Neural cell (in vitro differentiated cells): ENCODE measurements around the gene THAP12.

Experiments used
- EP300 ChIP-seq: fragments of 450-650 bp; conservative IDR thresholded peaks from 2 replicates; pipeline ENCODE4 v1.6.1; 2014; ENCODE audit warnings: antibody characterized with exemption, mild to moderate bottlenecking, moderate library complexity; ENCODE audit not compliant: poor library complexity, severe bottlenecking
- EZH2 ChIP-seq: fragments of 200-600, 300-800 bp; shearing (Covaris generic), sonication (generic); IDR thresholded peaks from 2 replicates; pipeline ENCODE4 v1.6.1; 2014; ENCODE audit warnings: antibody characterized with exemption, low read length, borderline replicate concordance, mild to moderate bottlenecking; ENCODE audit not compliant: insufficient read depth, poor library complexity, severe bottlenecking
- MXI1 ChIP-seq: fragments of 450-650 bp; conservative IDR thresholded peaks from 2 replicates; pipeline ENCODE4 v1.6.1; 2014; ENCODE audit warnings: antibody characterized with exemption, mild to moderate bottlenecking; ENCODE audit not compliant: poor library complexity, severe bottlenecking
- RAD21 ChIP-seq: fragments of 450-650 bp; conservative IDR thresholded peaks from 2 replicates; pipeline ENCODE4 v1.6.1; 2014; ENCODE audit warnings: antibody characterized with exemption, mild to moderate bottlenecking, moderate library complexity
- TF ChIP-seq, protein P1 (sequence below): fragments of 450-650 bp; IDR thresholded peaks from 2 replicates; pipeline ENCODE4 v1.5.1; 2014; ENCODE audit warnings: antibody characterized with exemption, mild to moderate bottlenecking, moderate library complexity; ENCODE audit not compliant: poor library complexity, severe bottlenecking
- TF ChIP-seq, protein P2 (sequence below): IDR thresholded peaks from 2 replicates; pipeline ENCODE4 v1.6.1; 2012; ENCODE audit warnings: borderline replicate concordance

DNA sequence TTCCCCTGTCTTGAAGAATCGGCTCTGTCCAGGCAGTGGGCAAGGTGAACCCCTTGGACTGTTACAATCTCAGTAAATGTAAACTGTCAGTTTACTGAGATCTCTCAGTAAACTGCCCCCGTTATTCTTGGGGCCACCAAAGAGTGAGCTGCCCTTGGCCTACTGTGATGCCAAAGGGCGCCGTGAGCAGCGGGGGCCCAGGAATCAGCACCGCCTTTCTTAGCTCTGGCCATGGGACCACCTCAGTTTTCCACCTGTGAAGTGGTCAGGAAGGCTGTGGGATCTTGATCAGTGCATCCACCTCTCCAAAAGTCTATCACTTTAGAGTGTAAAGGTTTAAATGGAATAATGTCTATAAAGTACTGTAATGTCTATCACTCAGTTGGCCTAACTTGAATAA, 57.1 kb downstream of the THAP12 start:
- TF ChIP-seq, protein P1, sequence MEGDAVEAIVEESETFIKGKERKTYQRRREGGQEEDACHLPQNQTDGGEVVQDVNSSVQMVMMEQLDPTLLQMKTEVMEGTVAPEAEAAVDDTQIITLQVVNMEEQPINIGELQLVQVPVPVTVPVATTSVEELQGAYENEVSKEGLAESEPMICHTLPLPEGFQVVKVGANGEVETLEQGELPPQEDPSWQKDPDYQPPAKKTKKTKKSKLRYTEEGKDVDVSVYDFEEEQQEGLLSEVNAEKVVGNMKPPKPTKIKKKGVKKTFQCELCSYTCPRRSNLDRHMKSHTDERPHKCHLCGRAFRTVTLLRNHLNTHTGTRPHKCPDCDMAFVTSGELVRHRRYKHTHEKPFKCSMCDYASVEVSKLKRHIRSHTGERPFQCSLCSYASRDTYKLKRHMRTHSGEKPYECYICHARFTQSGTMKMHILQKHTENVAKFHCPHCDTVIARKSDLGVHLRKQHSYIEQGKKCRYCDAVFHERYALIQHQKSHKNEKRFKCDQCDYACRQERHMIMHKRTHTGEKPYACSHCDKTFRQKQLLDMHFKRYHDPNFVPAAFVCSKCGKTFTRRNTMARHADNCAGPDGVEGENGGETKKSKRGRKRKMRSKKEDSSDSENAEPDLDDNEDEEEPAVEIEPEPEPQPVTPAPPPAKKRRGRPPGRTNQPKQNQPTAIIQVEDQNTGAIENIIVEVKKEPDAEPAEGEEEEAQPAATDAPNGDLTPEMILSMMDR: no peak
- TF ChIP-seq EP300 (no peak), MXI1 (no peak), EZH2 (no peak), RAD21 (no peak)
- TF ChIP-seq, protein P2, sequence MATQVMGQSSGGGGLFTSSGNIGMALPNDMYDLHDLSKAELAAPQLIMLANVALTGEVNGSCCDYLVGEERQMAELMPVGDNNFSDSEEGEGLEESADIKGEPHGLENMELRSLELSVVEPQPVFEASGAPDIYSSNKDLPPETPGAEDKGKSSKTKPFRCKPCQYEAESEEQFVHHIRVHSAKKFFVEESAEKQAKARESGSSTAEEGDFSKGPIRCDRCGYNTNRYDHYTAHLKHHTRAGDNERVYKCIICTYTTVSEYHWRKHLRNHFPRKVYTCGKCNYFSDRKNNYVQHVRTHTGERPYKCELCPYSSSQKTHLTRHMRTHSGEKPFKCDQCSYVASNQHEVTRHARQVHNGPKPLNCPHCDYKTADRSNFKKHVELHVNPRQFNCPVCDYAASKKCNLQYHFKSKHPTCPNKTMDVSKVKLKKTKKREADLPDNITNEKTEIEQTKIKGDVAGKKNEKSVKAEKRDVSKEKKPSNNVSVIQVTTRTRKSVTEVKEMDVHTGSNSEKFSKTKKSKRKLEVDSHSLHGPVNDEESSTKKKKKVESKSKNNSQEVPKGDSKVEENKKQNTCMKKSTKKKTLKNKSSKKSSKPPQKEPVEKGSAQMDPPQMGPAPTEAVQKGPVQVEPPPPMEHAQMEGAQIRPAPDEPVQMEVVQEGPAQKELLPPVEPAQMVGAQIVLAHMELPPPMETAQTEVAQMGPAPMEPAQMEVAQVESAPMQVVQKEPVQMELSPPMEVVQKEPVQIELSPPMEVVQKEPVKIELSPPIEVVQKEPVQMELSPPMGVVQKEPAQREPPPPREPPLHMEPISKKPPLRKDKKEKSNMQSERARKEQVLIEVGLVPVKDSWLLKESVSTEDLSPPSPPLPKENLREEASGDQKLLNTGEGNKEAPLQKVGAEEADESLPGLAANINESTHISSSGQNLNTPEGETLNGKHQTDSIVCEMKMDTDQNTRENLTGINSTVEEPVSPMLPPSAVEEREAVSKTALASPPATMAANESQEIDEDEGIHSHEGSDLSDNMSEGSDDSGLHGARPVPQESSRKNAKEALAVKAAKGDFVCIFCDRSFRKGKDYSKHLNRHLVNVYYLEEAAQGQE: no peak
